HG02973 (cell line): ENCODE results near the gene TAS2R9.
"Not testable (repeated sequence)": the region's sequence is repeated elsewhere in the genome, so short reads cannot be mapped to it uniquely, and the experiment has no call there.

ENCODE experiments used
- ATAC-seq: cut with Tn5 transposase; IDR thresholded peaks from one replicate; pipeline ENCODE4 v1.9.1; 2021; ENCODE audit warnings: moderate library complexity; ENCODE audit not compliant: unreplicated experiment

TAS2R9 gene

GRCh38 chr12:10810068-10810467 is at the start of gene TAS2R9:
TSS of gene TAS2R9 (minus strand) at chr12:10810168. CDS start at chr12:10810075, 93 bp downstream.
- no peak for ATAC-seq

GRCh38 chr12:10855807-10856206 is 45.8 kb upstream of the TAS2R9 start:
- no peak for ATAC-seq

- ATAC-seq, result no peak
Measured at GRCh38 chr12:10853776-10854175, 43.8 kb upstream of the TAS2R9 start.

- ATAC-seq, result no peak
Measured at GRCh38 chr12:10851243-10851858, 41.4 kb upstream of the TAS2R9 start.

- no peak for ATAC-seq
Measured at GRCh38 chr12:10849425-10849878, 39.5 kb upstream of the TAS2R9 start, which contains the start of gene PRR4. TSS of gene PRR4 (minus strand) at chr12:10849475. CDS start at chr12:10849437, 38 bp downstream.

GRCh38 chr12:10847744-10848143 is 37.8 kb upstream of the TAS2R9 start:
- ATAC-seq, result no peak

GRCh38 chr12:10842862-10843261 is 32.9 kb upstream of the TAS2R9 start:
- ATAC-seq, result no peak

GRCh38 chr12:10838461-10838860 is 28.5 kb upstream of the TAS2R9 start:
- ATAC-seq, result no peak

GRCh38 chr12:10829994-10830393 is 20.0 kb upstream of the TAS2R9 start:
- no peak for ATAC-seq

- ATAC-seq, result no peak
Measured at GRCh38 chr12:10826258-10826657, 16.3 kb upstream of the TAS2R9 start, which contains the start of gene TAS2R10. TSS of gene TAS2R10 (minus strand) at chr12:10826358. CDS start at chr12:10826269, 89 bp downstream.

- no peak for ATAC-seq
Measured at GRCh38 chr12:10824957-10825356, 15.0 kb upstream of the TAS2R9 start.

- ATAC-seq, result no peak
Measured at GRCh38 chr12:10811883-10812536, 2.0 kb upstream of the TAS2R9 start.

- ATAC-seq, result no peak
Measured at GRCh38 chr12:10807186-10807585, 2.8 kb downstream of the TAS2R9 start, which contains the start of gene TAS2R8. TSS of gene TAS2R8 (minus strand) at chr12:10807286. CDS start at chr12:10806980, 306 bp downstream.

GRCh38 chr12:10802587-10802986 is 7.4 kb downstream of the TAS2R9 start, which contains the start of gene TAS2R7:
TSS of gene TAS2R7 (minus strand) at chr12:10802627. CDS start at chr12:10802570, 57 bp downstream.
- ATAC-seq, result no peak

GRCh38 chr12:10801741-10802140 is 8.2 kb downstream of the TAS2R9 start:
- ATAC-seq, result no peak

- no peak for ATAC-seq
Measured at GRCh38 chr12:10794222-10794621, 15.7 kb downstream of the TAS2R9 start.

- ATAC-seq, result not testable (repeated sequence)
Measured at GRCh38 chr12:10791769-10792168, 18.2 kb downstream of the TAS2R9 start.

- ATAC-seq, result no peak
Measured at GRCh38 chr12:10783252-10783651, 26.7 kb downstream of the TAS2R9 start.

- ATAC-seq, result no peak
Measured at GRCh38 chr12:10779103-10779502, 30.9 kb downstream of the TAS2R9 start.

GRCh38 chr12:10771132-10771733 is 38.7 kb downstream of the TAS2R9 start:
- no peak for ATAC-seq

- no peak for ATAC-seq
Measured at GRCh38 chr12:10759657-10760056, 50.3 kb downstream of the TAS2R9 start.
